Left hindlimb (tissue), 1 donor: ENCODE measurements around the gene TRIM56.
"Not testable (repeated sequence)": the region's sequence is repeated elsewhere in the genome, so short reads cannot be mapped to it uniquely, and the experiment has no call there.

Source experiments
- DNase-seq: peaks from one replicate; pipeline ENCODE4 v3.0.0-alpha.2; 2018

TRIM56 gene

DNA sequence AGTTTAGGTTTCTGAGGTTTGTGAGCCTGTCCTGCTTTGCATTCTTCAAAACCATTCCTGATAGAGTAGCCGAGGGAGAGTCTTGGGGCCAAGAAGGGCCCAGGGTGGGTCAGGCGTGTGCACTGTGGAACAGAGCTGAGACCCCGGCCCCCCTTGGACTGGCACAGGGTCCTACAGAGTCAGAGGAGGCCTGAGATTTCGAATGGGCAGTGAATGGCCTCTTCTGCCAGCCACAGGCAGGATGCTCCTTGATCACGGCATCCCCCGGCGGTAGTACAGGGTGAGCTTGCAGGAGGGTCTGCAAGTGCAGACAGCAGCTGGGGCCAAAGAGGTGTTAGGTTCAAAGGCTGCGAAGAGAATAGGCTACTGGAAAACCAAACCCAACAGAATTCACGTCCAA is 4.6 kb downstream of the TRIM56 start:
- no peak for DNase-seq

DNA sequence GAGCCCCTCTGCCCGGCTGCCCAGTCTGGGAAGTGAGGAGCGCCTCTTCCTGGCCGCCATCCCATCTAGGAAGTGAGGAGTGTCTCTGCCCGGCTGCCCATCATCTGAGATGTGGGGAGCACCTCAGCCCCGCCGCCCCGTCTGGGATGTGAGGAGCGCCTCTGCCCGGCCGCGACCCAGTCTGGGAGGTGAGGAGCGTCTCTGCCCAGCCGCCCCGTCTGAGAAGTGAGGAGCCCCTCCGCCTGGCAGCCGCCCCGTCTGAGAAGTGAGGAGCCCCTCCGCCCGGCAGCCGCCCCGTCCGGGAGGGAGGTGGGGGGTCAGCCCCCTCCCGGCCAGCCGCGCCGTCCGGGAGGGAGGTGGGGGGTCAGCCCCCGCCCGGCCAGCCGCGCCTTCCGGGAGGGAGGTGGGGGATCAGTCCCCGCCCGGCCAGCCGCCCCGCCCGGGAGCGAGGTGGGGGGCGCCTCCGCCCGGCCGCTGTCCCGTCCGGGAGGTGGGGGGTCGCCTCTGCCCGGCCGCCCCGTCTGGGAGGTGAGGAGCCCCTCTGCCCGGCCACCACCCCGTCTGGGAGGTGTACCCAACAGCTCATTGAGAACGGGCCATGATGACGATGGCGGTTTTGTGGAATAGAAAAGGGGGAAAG is 7.1 kb downstream of the TRIM56 start:
- not testable (repeated sequence) for DNase-seq

DNA sequence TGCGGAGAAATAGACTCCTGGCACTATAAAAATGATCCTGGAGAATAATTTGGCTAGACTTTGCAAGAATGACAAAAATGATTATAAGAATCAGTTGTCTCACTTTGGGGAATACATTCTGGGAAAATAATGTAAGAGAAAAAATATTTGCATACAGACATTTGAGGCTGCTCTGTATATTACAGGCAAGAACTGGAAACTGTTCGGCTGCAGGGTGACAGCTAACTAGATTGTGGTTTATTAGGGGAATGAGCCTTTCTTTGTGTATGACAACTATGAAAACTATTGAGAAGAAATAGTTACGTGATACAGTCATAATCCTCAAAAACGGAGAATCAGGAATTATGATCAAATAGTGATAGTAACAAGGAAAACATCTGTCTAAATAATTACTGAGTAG is 8.6 kb downstream of the TRIM56 start:
- no peak for DNase-seq

DNA sequence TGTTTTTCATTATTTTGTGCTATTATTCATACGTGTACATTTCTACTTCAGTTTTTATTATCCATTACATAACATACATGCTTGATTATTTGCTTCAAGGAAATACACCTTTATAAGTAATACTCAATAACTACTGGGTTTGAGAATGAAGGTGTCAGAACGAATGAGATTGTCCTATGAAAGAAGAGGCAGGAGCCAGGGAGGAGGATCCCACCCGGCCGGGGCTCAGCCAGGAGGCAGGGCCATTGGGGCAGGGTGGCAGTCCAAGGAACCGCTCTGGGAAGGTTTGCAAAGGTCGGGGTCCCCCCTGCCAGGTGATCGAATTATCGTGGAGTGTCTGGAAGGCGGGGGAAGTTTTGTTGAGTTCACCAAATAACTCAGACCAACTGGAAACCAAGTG is 9.1 kb downstream of the TRIM56 start:
- no peak for DNase-seq

DNA sequence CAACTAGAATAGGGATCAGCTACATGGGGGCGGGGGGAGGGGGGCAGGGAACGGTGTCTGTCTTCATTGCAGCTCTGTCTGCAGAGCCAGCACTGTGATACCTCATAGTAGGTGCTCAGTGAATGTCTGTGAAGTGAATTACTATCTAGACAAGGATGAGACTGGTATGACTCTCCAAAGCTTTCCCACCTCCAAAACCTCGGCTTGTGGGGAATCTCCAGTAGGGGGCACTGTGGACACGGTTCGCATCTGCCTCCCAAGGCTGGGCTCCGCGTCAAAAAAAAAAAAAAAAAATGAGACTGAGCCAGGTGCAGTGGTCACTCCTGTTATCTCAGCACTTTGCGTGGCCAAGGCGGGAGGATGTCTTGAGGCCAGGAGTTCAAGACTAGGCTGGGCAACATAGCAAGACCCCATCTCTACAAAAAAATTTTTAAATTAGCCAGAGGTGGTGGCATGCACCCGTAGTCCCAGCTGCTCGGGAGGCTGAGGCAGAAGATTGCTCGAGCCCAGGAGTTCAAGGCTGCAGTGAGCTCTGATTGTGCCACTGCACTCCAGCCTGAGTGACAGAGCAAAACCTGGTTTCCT is 9.6 kb downstream of the TRIM56 start:
- DNase-seq, result no peak

DNA sequence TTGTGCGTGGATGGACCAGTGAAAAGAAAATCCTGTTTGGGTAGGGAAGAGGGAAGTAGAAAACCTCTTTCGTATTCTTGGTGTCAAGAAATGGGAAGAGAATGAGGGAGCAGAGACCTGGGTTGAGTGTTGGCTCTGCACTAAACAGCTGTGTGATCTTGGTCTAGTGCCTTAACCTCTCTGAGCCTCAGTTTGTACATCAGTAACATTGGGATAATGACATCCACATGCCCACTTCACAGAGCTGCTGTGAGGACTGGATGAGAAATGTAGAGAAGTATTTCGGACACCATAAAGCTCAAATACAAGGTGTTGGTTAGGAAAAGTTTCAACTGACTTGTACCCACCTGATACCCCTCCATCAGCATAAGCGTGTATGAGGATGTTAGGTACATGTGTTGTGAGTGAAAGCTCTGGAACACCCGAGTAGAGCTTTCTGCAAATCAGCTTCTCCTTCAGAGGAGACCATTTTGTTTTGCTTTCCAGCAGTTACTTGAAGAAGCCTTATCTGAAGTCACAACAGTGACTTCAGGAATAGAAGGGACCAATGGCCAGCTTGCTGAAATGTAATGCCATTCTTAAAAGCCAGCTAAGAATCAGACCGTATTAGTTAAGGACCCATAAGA is 11.2 kb downstream of the TRIM56 start:
- no peak for DNase-seq

DNA sequence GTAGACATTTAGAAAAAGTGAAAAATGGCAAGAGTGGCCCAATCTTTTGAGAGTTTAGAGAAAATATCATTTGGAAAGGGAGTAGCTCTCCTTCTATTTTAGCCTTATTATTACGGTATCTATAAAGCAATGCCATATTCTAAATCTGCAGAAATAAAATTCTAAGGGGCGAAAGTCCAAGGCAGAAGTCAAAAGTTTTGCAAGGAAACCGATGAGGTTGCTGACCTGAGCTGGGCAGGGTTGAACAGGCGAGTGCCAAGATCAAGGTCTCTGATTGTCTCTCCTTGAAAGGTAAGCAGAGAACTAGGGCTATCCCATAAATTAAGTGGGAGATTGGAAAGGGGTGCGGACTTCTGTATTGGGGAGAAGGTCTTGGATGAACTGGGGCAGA is 11.7 kb downstream of the TRIM56 start:
- no peak for DNase-seq

DNA sequence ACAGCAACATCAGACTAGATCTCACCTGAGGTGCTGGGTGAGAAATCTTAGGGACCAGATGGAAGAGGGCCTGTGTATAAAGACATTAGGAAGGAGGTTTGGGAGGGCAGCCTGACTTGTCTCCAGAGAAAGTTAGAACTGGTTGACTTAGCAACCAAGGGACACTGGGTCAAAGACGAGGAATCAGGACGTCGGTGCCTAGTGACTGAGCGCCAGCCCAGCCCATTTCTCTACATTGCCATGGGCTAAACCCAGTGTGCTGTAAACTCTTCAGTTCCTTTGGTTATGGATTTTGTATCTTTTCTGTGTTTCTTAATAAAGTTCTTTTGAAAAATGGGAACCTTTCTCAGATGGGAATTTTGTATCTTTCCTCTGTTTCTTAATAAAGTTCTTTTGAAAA is 12.3 kb downstream of the TRIM56 start:
- no peak for DNase-seq

DNA sequence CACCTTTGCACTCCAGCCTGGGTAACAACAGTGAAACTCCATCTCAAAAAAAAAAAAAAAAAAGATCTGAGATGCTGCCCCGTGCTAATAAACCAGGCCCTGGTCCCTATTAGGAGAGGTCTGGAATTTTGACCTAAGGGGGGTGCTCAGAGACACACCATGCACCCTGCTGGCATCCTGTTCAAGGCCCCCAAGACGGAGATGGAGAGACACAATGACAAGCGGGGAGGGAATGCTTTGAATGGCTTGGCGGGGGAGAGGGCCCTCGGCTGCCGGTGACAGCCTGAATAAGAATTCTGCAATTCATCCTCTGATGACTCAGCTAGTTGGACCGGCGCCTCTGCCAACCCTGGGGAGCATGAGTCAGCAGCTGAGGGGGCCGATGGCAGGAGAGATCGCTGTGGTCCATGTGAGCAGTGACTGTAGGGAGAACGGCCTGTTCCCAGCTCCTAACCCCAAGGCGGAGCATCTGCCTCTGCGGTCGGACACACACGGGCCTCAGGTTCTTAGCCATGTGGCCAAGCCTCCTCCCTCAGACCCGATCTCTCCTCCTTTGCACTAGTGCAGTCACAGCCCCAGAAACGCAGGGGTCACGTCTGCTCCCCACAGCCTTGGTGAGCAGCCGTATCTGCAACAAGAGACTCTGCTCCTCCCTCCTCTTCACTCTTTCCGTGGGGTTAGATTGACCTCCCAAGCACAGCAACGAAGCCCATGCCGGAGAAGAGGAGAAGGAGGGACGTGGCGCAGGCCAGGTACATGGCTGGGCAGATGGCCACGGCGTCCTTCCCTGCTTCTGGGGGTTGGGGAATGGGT is 14.9 kb downstream of the TRIM56 start:
- peak; percentile 89 for DNase-seq

DNA sequence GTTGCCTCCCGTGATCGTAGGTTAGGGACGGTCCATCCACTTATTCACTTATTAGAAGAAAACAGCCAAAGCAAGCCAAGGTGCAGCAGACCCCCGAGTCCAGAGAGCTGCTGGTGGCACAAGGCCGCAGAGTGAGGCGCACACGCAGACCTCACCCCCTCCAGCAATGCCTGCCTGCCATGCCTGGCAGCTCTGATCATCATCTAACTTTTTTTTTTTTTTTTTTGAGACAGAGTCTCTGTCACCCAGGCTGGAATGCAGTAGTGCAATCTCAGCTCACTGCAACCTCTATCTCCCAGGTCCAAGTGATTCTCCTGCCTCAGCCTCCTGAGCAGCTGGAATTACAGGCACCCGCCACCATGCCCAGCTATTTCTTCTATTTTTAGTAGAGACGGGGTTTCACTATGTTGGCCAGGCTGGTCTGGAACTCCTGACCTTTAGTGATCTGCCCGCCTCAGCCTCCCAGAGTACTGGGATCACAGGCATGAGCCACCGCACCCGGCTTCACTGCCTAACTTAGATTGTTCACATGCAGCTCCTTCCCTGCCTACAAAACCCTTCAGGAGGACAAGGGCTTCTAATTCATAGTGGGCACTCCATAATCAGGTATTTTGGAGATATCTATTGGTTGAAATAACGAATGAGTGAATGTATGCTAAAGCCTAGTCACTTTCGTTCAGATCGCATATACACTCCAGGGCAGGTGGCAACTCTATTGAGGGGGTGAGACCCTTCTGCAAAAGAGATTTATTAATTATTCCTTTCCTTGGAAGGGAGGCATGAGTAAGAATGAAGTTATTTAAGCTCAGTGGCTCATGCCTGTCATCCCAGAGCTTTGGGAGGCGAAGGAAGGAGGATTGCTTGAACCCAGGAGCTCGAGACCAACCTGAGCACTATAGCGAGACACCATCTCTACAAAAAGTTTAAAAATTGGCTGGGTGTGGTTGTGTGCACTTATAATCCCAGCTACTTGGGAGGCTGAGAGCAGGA is 15.9 kb downstream of the TRIM56 start:
- no peak for DNase-seq

DNA sequence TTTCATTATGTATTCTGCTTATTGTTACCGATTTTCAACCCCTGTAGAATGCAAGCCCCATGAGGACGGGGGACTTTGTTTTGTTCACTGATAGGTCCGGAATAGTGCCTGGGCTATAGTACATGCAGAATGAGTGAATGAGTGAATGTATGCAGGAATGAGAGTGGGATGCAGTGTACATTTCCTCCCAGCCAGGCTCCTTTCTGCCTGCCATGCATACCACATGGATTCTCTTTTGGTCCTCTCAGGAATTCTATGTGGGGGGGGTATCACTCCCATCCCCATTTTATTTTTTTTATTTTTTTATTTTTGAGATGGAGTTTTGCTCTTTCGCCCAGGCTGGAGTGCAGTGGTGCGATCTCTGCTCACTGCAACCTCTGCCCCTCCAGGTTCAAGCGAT is 16.7 kb downstream of the TRIM56 start:
- DNase-seq, result no peak

DNA sequence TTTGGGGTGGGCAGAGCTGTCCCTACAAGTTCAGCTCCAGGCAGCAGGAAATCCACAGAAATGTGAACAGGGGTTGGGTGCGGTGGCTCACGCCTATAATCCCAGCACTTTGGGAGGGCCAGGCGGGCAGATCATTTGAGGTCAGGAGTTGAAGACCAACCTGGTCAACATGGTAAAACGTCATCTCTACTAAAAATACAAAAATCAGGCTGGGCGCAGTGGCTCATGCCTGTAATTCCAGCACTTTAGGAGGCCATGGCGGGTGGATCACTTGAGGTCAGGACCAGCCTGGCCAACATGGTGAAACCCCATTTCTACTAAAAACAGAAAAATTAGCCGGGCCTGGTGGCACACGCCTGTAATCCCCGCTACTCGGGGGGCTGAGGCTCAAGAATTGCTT is 18.4 kb downstream of the TRIM56 start:
- not testable (repeated sequence) for DNase-seq

DNA sequence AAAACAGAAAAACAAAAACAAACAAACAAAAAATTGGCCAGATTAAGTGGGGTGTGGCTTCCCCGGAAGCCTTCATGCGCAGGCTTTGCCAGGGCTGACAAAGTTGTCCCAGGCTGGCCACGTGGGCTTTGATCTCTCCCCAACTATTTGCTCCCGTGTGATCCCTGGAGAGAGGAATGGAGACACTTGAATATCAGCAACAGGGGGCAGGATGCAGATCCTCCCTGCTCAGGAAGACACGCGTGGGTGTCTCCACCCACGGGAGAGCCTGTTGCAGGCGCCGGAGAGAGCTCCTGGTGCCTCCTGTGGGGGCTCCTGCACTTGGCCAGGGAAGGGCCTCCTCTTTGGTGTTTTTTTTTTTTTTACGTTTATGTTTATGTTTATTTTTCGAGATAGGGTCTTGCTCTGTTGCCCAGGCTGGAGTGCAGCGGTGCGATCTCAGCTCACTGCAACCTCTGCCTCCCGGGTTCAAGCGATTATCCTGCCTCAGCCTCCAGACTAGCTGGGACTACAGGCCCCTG is 19.0 kb downstream of the TRIM56 start:
- no peak for DNase-seq

DNA sequence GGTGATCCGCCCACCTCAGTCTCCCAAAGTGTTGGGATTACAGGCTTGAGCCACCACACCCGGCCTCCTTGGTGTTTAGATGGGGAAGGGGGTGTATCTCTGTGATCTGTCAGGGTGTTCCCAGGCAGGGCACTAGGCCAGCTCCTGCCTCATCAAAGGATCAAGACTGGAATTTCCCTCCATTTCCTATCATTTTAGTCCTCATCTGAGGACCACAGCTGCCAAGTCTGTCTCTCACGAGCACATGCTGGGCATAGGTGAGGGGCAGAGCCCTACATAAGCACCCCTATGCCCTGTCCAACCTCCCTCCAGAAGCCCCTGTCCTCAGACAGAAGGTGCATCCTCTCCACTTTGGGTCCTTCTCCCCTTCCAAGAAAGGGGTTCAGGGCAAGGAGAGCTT is 19.5 kb downstream of the TRIM56 start:
- DNase-seq, result no peak

DNA sequence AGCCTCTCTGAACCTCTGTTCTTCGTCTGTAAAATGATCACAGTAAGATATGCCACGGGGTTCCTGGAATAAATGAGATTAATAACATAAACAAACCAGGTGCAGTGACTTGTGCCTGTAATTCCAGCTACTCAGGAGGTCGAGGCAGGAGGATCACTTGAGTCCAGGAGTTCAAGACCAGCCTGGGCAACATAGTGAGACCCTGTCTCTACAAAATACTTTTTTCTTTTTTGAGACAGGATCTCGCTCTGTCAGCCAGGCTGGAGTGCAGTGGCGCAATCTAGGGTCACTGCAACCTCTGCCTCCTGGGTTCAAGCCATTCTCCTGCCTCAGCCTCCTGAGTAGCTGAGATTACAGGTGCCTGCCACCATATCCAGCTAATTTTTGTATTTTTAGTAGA is 20.0 kb downstream of the TRIM56 start:
- not testable (repeated sequence) for DNase-seq

DNA sequence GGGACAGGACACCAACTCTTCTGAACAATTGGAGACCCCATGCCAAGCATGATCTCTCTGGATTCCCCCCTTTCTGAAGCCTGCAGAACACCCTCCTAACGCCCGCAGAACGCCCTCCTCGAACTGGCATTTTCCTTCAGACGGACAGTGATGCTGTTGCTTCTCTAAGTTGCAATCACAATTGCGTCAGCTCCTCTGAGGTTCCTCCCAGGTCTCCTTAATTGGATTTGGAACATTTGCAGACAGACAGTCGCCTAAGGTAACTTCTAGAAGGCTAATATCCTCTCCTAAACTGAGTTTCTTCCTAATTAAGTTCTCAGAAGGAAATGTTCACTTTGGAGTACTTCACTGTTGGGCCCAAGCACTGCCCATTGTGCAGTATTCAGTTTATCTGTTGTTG is 21.1 kb downstream of the TRIM56 start:
- DNase-seq, result no peak

DNA sequence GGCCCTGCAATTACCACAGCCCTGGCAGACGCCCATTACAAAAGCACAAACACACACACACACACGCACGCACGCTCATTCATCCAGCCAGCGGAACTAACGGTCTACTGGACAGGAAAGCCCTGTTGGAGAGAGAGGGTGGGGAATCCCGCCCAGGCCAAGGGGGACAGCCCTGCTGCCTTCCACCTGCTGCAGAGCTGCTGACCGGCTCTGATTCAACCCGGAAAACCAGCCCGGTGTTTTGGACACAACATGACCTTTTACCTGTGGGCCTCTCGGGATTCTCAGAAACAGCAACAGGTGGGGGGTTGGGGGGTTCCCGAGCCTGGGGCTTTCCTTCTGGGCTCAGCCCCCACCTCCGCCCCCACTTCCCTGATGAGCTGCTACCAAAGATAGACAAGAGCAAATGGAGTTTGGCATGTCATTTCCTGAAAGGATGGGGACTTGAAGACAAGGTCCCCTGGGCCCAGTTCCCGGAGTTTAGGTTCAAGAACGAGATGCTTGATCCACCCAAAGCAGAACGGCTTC is 23.1 kb downstream of the TRIM56 start:
- DNase-seq, result peak; percentile 59

DNA sequence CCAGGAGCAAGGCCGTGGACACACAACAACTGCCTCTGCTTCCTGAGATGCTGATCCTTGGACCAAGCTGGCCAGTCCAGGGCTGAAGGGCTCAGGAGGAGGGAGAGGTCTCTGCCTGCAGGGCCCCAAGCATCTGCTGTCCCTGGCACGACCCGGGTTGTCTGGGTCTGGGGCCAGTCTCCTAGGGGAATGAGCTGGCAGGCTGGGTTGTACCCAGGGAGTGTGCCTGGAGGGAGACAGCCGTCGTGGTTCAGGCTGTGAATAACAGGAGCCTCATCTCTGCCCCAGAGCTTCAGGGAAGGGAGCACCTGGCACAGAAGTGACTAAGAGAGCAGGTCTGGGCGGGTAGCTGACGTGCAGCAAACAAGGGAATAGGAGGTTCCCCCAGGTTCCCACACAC is 23.7 kb downstream of the TRIM56 start:
- DNase-seq, result no peak

DNA sequence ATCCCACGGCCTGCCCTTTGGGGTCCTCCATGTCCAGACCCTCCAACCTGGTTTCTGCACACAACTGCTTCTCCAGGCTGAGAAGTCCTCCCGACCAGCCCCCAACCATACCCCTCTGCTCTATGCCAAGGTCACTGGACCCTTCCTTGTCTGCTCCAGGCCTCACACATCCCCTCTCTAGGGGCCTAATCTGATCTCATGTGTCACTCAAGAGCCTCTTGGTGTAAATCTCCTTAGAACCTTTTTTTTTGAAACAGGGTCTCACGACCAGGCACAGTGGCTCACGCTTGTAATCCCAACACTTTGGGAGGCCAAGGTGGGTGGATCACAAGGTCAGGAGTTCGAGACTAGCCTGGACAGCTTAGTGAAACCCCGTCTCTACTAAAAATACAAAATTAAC is 24.1 kb downstream of the TRIM56 start:
- no peak for DNase-seq

DNA sequence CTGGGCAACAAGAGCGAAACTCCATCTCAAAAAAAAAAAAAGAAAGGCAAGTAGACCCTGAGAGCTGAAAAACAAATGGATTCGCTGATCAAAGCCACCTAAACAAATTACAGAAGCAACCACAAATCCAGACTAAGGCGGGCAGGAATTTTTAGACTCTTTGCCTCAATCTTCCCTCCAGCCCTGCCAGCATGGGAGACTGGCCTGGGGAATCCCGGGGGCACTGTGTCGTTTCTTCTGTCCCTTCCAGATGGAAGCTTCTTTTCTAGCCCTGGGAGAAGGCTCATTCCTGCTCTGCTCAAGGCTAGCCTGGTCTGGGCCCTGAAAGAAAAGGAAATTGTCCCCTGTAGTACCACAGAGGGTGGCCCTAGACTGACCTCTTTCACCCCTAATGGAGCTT is 26.0 kb downstream of the TRIM56 start:
- no peak for DNase-seq

DNA sequence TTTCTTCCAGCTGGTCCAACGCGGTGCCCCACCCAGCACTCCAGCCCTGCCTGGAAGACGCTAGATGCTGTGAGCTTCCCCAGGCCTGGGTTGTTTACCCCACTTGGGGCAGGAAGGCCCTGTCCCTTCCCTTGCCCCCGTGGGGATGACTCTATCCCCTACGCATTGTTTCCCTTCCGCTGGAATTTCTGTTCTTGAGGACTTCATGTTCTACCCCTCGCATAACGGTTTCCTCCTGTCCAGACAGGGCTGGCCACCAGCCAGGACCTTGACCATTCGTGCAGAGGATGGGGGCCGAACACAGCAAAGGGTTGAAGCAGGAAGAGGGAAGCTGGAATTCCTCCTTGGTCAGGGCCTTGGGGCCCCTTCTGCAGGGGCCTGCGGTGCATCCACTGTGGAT is 27.0 kb downstream of the TRIM56 start:
- DNase-seq, result no peak

DNA sequence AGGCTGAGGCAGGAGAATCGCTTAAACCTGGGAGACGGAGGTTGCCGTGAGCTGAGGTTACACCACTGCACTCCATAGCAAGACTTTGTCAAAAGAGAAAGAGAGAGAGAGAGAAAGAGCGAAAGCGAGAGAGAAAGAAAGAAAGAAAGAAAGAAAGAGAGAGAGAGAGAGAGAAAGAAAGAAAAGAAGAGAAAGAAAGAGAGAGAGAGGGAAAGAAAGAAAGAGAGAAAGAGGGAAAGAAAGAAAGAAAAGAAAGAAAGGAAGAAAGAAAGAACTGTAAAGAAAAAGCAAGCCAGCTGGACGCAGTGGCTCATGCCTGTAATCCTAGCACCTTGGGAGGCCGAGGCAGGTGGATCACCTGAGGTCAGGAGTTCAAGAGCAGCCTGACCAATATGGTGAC is 27.9 kb downstream of the TRIM56 start:
- DNase-seq, result not testable (repeated sequence)
